ENCODE results near the gene MESP1. TPM values are rescaled to one million over a fixed set of nuclear protein-coding genes. Genes with fewer than 3 reads are reported as not detected.

The MESP1 gene
- total and polyA plus RNA-seq, 2 of the 8 experiments (the other 6 are each of a cell fraction or from before 2014, with no cell fraction given), result 0.15 to 0.23 TPM

DNA sequence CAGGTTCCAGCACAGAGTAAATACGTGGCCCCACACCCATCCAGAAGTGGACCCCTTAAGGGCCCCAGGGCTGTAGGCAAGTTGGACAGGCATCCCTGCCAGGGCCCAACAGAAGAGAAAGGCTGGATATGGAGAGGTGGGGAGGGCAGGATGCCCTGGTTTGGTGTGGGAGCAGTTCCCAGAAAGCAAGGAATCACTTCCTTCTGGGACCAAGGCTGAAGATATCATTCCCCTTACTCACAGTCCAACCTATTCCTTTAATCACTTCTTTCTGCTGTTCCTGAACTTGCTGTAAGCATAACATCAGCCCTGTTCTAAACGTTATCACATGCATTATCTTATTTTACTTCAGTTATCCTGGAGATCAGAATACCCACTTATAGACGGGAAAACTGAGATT is 19.0 kb upstream of the MESP1 start:
- H4K5ac ChIP-seq (ENCODE audit: insufficient read length, low read depth, low read length), result no peak overlapping the region
- H2BK20ac ChIP-seq (ENCODE audit: low read length), result no peak overlapping the region
- H2BK5ac ChIP-seq (ENCODE audit: low read depth, low read length), result no peak overlapping the region
- no peak overlapping the region for H2AFZ ChIP-seq (ENCODE audit: low read length)
- no peak overlapping the region for H2BK120ac ChIP-seq (replicated peaks; ENCODE audit: low read depth, low read length)
- H2BK12ac ChIP-seq (ENCODE audit: low read depth, low read length), result no peak overlapping the region
- H3K27me3 ChIP-seq (replicated peaks in 1 of 4; ENCODE audit: control insufficient read depth in 3 of 4, extremely low read depth in 1 of 4, insufficient read depth in 3 of 4, low read length in 3 of 4), result no peaks in the 10 kb centered on the region
- H3K27ac ChIP-seq (ENCODE audit: low read depth, low read length), result no peak overlapping the region
- no peak overlapping the region for H4K91ac ChIP-seq (replicated peaks; ENCODE audit: insufficient read length, low read length)
- no peak overlapping the region for H2BK15ac ChIP-seq (ENCODE audit: low read length)
- no peak overlapping the region for H3K4ac ChIP-seq (replicated peaks; ENCODE audit: insufficient read length, low read depth, low read length)
- POLR2A ChIA-PET (ENCODE audit: partially characterized antibody), result no interaction called here
- H3K9ac ChIP-seq (replicated peaks in 1 of 4; ENCODE audit: extremely low read depth in 1 of 4, low read depth in 3 of 4, low read length in 3 of 4), result no peak overlapping the region
- DNase-seq (ENCODE audit: low read depth in 1 of 2, low spot score in 2 of 2) (no peak), FAIRE-seq (no peak)
- no peak overlapping the region for H3K23ac ChIP-seq (ENCODE audit: insufficient read length)
- CTCF ChIA-PET (ENCODE audit: partially characterized antibody), result interaction anchor here (0.7 to 6.5 kb wide), 5 partner anchors 9 to 346 kb away, joined by 3 to 90 read pairs (median 3); no protein-coding TSS in a partner anchor
- H3K36me3 ChIP-seq (ENCODE audit: control insufficient read depth in 2 of 4, insufficient read depth in 4 of 4, low read length in 3 of 4), result no peaks in the 10 kb centered on the region
- no peaks in the 10 kb centered on the region for H4K20me1 ChIP-seq (replicated peaks in 1 of 2; ENCODE audit: control insufficient read depth in 1 of 2, insufficient read depth in 2 of 2, low read length in 2 of 2)
- no peaks in the 10 kb centered on the region for H3K79me1 ChIP-seq (ENCODE audit: low read depth, low read length)
- WGBS, 2 experiments (ENCODE audit: extremely low coverage in 1 of 2, insufficient coverage in 1 of 2, insufficient read length in 1 of 2, insufficient replicate concordance in 2 of 2, low coverage in 1 of 2, low lambda C conversion rate in 2 of 2, missing lambda C conversion rate in 1 of 2), result 87% methylated on average over 3 of the region's 3 CpGs; no CpG with 5 or more reads in 1 of the 2 experiments
- no peak overlapping the region for H3K56ac ChIP-seq (replicated peaks; ENCODE audit: insufficient read length, low read depth, low read length)
- H4K8ac ChIP-seq (ENCODE audit: extremely low read depth, insufficient read depth, low read length), result no peak overlapping the region
- no peak overlapping the region for H3K4me3 ChIP-seq (ENCODE audit: extremely low read depth in 1 of 4, insufficient read depth in 2 of 4, low read depth in 3 of 4, low read length in 4 of 4)
- H3K14ac ChIP-seq (ENCODE audit: insufficient read length), result no peak overlapping the region
- no peaks in the 10 kb centered on the region for H3K9me3 ChIP-seq (ENCODE audit: insufficient read depth in 2 of 2, low read depth in 1 of 2, low read length in 1 of 2)
- no peak overlapping the region for H2AK5ac ChIP-seq (ENCODE audit: low read depth, low read length)
- H3K79me2 ChIP-seq (ENCODE audit: control insufficient read depth in 1 of 2, insufficient read depth in 2 of 2, low read length in 2 of 2), result no peaks in the 10 kb centered on the region
- H3K23me2 ChIP-seq (ENCODE audit: low read depth, low read length), result no peaks in the 10 kb centered on the region
- H3K18ac ChIP-seq (ENCODE audit: extremely low read depth, low read length), result no peak overlapping the region
- no peak overlapping the region for H3K4me2 ChIP-seq (ENCODE audit: insufficient read depth in 1 of 2, low read depth in 2 of 2, low read length in 2 of 2)
- no peaks in the 10 kb centered on the region; a peak in 1 of 7 replicates for H3K4me1 ChIP-seq (replicated peaks in 1 of 4; ENCODE audit: control insufficient read depth in 3 of 4, insufficient read depth in 4 of 4, low read length in 3 of 4)
- TF ChIP-seq TEAD4 (IDR thresholded peaks at IDR 0.05; ENCODE audit: low read depth, low read length) (no peak), GTF2F1 (IDR thresholded peaks at IDR 0.05; ENCODE audit: borderline replicate concordance, low read depth, low read length) (no peak), MAFK (IDR thresholded peaks at IDR 0.05; ENCODE audit: low read depth, low read length) (no peak), EGR1 (IDR thresholded peaks at IDR 0.05; ENCODE audit: borderline replicate concordance, low read depth, low read length) (no peak), HDAC2 (IDR thresholded peaks at IDR 0.05; ENCODE audit: borderline replicate concordance in 1 of 2, low read depth in 2 of 2, low read length in 2 of 2) (no peak), SP4 (IDR thresholded peaks at IDR 0.05; ENCODE audit: low read length) (no peak), CHD2 (IDR thresholded peaks at IDR 0.05; ENCODE audit: low read length) (no peak), SP2 (IDR thresholded peaks at IDR 0.05; ENCODE audit: low read length) (no peak), TBP (IDR thresholded peaks at IDR 0.05; ENCODE audit: low read depth, low read length) (no peak), CEBPB (IDR thresholded peaks at IDR 0.05; ENCODE audit: low read depth, low read length) (no peak), HDAC6 (IDR thresholded peaks at IDR 0.05; ENCODE audit: low read depth, low read length) (no peak), TCF12 (IDR thresholded peaks at IDR 0.05; ENCODE audit: low read depth, low read length) (no peak), SP1 (IDR thresholded peaks at IDR 0.05; ENCODE audit: low read depth, low read length) (no peak), CHD1 (IDR thresholded peaks at IDR 0.05; ENCODE audit: low read depth, low read length) (no peak)
- TF ChIP-seq, protein P1, sequence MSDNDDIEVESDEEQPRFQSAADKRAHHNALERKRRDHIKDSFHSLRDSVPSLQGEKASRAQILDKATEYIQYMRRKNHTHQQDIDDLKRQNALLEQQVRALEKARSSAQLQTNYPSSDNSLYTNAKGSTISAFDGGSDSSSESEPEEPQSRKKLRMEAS (IDR thresholded peaks at IDR 0.05), result no peak
- TF ChIP-seq, protein P2, sequence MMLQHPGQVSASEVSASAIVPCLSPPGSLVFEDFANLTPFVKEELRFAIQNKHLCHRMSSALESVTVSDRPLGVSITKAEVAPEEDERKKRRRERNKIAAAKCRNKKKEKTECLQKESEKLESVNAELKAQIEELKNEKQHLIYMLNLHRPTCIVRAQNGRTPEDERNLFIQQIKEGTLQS (IDR thresholded peaks at IDR 0.05; ENCODE audit: insufficient read depth, low read depth, low read length), result no peak
